HG02973 (cell line): ENCODE measurements around the gene EXOC3L2.
"Not testable (repeated sequence)": the region's sequence is repeated elsewhere in the genome, so short reads cannot be mapped to it uniquely, and the experiment has no call there.

Experiments used
- ATAC-seq: cut with Tn5 transposase; IDR thresholded peaks from one replicate; pipeline ENCODE4 v1.9.1; 2021; ENCODE audit warnings: moderate library complexity; ENCODE audit not compliant: unreplicated experiment

EXOC3L2 gene

GRCh38 chr19:45256836-45257235 is 11.6 kb upstream of the EXOC3L2 start:
- no peak for ATAC-seq

- no peak for ATAC-seq
Measured at GRCh38 chr19:45255611-45256157, 10.5 kb upstream of the EXOC3L2 start.

- no peak for ATAC-seq
Measured at GRCh38 chr19:45254044-45254531, 8.9 kb upstream of the EXOC3L2 start.

- no peak for ATAC-seq
Measured at GRCh38 chr19:45253396-45254027, 8.3 kb upstream of the EXOC3L2 start.

- ATAC-seq: no peak
Measured at GRCh38 chr19:45251452-45252354, 6.5 kb upstream of the EXOC3L2 start.

- no peak for ATAC-seq
Measured at GRCh38 chr19:45250832-45251451, 5.7 kb upstream of the EXOC3L2 start, which contains the start of gene MARK4. Gene MARK4 (plus strand): TSS chr19:45251271. CDS start chr19:45251589, 318 bp downstream.

GRCh38 chr19:45250216-45250831 is 5.1 kb upstream of the EXOC3L2 start:
- ATAC-seq: no peak

- no peak for ATAC-seq
Measured at GRCh38 chr19:45249261-45250033, 4.2 kb upstream of the EXOC3L2 start.

- no peak for ATAC-seq
Measured at GRCh38 chr19:45247136-45247535, 1.9 kb upstream of the EXOC3L2 start.

- no peak for ATAC-seq
Measured at GRCh38 chr19:45245826-45246225, 619 bp upstream of the EXOC3L2 start.

- ATAC-seq: no peak
Measured at GRCh38 chr19:45244133-45244794, 943 bp downstream of the EXOC3L2 start.

GRCh38 chr19:45243144-45243732 is 2.0 kb downstream of the EXOC3L2 start:
- no peak for ATAC-seq

- ATAC-seq: no peak
Measured at GRCh38 chr19:45238556-45238955, 6.7 kb downstream of the EXOC3L2 start.

- ATAC-seq: no peak
Measured at GRCh38 chr19:45235485-45235884, 9.7 kb downstream of the EXOC3L2 start.

- ATAC-seq: no peak
Measured at GRCh38 chr19:45234089-45234869, 10.9 kb downstream of the EXOC3L2 start.

GRCh38 chr19:45231891-45232290 is 13.3 kb downstream of the EXOC3L2 start:
- no peak for ATAC-seq

GRCh38 chr19:45229056-45229455 is 16.2 kb downstream of the EXOC3L2 start:
- ATAC-seq: not testable (repeated sequence)

GRCh38 chr19:45224645-45225044 is 20.6 kb downstream of the EXOC3L2 start:
- ATAC-seq: no peak
